ENCODE measurements around the gene HAPLN2.

HAPLN2 gene

DNA sequence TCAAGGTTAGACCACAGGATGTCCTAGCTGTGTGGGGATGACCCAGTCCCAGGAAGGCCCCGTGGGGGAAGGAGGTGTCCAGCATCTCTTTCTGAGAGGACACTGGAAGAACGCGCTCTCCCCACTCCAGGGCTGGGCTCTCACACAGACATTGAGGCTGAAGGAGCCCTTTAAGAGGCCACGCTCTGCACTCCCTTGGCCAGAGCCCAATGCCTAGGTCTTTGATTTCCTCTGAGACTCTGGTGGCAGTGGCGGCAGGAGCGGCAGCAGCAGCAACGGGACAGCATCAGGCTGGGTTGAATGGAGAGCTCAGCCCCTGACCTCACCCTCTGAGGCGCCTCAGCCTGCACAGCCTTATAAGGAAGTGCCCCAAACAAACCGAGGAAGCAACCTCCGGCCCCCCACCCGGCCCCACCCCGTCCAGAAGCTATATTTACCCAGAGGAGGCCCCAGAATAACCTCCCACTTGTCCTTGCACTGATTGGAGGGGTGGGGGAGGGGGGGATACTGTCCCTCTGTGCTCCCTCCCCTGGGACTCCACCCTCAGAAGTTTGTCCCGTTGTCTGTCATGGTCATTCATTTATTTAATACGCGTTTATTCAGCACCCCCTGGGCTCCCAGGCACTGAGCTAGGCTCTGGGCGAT is 45.7 kb downstream of the HAPLN2 start:
- no peak for DNase-seq

- no peak for DNase-seq
Measured at GRCh38 chr1:156665539-156665938, 46.3 kb downstream of the HAPLN2 start.

DNA sequence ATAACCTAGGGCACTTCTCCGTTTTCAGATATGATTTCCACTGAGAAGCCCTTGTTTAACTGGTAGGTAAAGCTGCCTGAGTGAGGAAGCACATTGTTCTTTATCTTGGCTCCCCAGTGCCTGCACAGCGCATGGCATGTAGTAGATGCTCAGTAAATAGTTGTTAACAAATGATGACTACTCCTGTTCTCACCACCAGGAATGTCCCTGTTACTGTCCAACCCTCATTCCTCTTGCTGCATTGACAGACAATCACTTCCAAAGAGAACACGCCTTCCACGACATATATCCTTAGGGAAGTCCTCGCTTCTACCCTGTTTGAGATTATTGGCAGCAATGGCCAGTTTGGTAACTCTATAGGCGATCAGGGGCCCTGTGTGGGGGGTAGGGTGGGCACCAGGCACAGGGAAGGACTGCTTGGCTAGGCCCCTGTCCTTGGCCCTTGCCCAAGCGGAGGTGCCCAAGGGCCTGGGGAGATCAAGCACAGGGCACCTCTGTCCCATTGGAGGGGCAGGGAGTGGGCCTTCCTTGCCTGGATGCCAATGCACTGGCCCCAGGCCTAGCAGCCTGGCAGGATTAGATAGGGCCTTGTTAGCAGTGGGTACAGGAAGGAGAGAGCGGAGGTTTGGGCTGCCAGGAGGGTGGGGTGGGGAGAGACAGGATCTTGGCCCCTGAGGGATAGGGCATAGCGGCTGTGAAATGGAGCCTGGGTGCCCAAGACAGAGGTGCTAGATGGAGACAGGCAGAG is 47.8 kb downstream of the HAPLN2 start:
- DNase-seq = no peak

GRCh38 chr1:156667610-156667967 is 48.4 kb downstream of the HAPLN2 start:
- DNase-seq = no peak

- no peak for DNase-seq
Measured at GRCh38 chr1:156667968-156668709, 48.9 kb downstream of the HAPLN2 start.

DNA sequence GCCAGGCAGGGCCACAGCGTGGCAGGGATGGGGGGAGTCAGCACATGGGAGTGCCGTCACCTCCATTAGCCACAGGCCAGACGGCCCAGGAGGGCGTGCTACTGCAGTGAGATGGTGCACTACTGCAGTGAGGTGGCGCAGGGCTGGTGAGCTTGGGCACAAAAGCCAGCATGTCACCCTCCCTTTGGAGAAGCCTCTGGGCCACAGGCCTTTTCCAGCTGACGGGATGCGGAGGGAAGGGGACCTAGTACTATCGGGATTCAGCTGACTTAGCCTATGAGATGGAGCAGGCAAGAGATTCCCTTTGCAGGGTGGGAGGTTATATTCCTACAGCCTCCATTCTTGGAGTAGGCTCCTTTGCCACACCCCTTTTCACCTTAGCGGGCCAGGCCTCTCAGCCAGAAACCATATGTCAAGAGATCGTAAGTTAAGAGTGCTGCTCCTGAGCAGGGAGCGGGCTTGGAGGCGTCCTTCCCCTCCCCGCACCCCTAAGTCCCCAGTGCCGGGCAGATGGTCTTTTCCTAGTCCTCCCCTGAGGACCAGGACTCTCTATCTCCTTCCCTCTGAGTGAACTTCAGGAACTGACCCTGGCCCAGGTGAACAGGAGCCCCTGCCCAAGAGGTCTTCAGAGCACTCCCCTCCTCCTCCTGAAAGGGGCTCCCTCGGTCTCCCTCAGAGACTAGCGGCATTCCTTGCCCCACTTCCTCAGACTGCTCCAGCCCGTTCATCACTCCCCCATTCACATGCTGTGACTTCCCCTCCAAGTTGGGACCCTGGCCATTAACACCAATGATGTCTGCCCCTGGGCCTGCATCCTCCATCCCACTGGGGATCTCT is 49.8 kb downstream of the HAPLN2 start:
- no peak for DNase-seq

GRCh38 chr1:156669794-156670193 is 50.6 kb downstream of the HAPLN2 start:
- DNase-seq = no peak

- no peak for DNase-seq
Measured at GRCh38 chr1:156670359-156670758, 51.1 kb downstream of the HAPLN2 start.

GRCh38 chr1:156670791-156671190 is 51.6 kb downstream of the HAPLN2 start:
- no peak for DNase-seq

GRCh38 chr1:156671804-156672203 is 52.6 kb downstream of the HAPLN2 start:
- no peak for DNase-seq

DNA sequence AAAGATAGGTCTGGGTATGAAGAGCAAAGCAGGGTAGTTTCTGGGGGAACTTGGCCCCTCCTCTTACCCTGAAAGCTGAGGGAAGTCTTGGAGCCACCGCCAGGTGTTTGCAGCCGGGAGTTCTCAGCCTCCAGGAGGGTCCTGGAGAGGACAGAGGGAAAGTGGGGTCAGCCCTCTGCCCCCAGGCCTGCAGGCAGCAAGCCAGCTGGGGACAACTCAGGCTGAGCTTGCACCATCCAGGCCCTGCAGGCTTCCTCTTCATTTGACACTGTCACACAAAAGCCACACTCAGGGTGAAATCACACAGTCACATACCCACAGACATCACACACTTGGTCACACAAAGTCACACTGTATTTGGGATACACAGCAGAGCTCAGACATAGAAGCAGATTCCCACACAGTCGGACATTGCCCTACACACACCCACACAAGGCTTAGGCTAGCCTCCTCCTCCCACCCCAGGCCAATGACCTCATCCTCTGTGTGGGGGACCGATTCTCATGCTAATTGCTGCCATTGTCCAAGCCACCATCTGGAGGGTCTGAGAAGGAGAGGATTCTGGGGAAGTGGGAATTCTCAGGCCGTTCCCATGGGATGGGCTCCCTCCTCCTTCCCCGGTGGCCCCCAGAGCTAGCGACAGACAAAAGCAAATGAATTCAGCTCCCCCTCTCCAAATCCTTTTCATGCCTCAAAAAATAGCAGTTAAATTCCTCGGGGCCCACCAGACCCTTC is 54.3 kb downstream of the HAPLN2 start:
- no peak for DNase-seq

Data from stimulated activated CD4-positive, alpha-beta T cell treated with anti-CD3 and anti-CD28 coated beads, Interleukin-2, amount 100 ng/mL, for 24 hours (primary cell).